ENCODE results near the gene DCHS2. TPM values are rescaled to one million over a fixed set of nuclear protein-coding genes. Genes with fewer than 3 reads are reported as not detected.

The DCHS2 gene
- total RNA-seq, 2 donors from 2014 or later: 0.13 to 0.24 TPM

DNA sequence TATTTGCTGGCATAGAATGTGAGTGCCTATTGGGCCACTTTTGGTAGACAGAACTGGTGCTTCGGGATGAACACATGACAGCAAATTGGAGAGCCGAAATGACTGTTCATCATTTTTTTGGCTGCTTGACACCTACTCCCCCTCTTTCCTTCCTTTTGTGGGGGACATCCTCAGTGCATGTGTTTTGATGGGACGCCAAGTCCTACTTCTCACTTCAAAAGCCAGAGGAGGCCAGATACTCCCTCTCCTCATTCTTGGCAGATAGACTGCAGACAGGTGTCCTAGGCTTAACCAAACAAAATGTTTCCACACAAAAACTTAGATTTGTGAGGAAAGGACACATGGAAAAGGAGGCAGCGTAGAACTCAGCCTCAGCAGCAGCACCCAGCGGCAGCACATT lies 62.4 kb downstream of the DCHS2 start:
- peaks cover 2% of the 10 kb centered on the region for H3K27me3 Mint-ChIP-seq (ENCODE audit: insufficient read depth)
- TF ChIP-seq, protein P1, sequence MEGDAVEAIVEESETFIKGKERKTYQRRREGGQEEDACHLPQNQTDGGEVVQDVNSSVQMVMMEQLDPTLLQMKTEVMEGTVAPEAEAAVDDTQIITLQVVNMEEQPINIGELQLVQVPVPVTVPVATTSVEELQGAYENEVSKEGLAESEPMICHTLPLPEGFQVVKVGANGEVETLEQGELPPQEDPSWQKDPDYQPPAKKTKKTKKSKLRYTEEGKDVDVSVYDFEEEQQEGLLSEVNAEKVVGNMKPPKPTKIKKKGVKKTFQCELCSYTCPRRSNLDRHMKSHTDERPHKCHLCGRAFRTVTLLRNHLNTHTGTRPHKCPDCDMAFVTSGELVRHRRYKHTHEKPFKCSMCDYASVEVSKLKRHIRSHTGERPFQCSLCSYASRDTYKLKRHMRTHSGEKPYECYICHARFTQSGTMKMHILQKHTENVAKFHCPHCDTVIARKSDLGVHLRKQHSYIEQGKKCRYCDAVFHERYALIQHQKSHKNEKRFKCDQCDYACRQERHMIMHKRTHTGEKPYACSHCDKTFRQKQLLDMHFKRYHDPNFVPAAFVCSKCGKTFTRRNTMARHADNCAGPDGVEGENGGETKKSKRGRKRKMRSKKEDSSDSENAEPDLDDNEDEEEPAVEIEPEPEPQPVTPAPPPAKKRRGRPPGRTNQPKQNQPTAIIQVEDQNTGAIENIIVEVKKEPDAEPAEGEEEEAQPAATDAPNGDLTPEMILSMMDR (conservative IDR thresholded peaks at IDR 0.05): no peak
- H3K4me3 Mint-ChIP-seq: no peak overlapping the region
- DNase-seq: no peak
- no peaks in the 10 kb centered on the region for H3K9me3 ChIP-seq (ENCODE audit: control insufficient read depth, low read length)
- no peaks in the 10 kb centered on the region for H3K9me3 Mint-ChIP-seq
- H3K27me3 ChIP-seq (ENCODE audit: control insufficient read depth, insufficient read depth, low read length, poor library complexity, severe bottlenecking): peaks cover 13% of the 10 kb centered on the region
- H3K4me1 ChIP-seq (ENCODE audit: control insufficient read depth, insufficient read depth, low read length): no peaks in the 10 kb centered on the region
- 92 to 100% methylated on average over 3 to 5 of the region's 5 CpGs for WGBS, 2 experiments (ENCODE audit: insufficient coverage in 1 of 2, insufficient read length in 1 of 2)
- no peak overlapping the region for H3K27ac ChIP-seq (ENCODE audit: low read depth, low read length)
- no peaks in the 10 kb centered on the region for H3K36me3 ChIP-seq (ENCODE audit: control insufficient read depth, insufficient read depth, low read length)
- no peak overlapping the region for H3K9ac ChIP-seq (ENCODE audit: extremely low read depth, low read length, poor library complexity, severe bottlenecking)
- no peak overlapping the region for H3K4me3 ChIP-seq (ENCODE audit: low read length)
- no peak overlapping the region for H3K27ac Mint-ChIP-seq
- H3K4me1 Mint-ChIP-seq: no peaks in the 10 kb centered on the region
- no peaks in the 10 kb centered on the region for H3K36me3 Mint-ChIP-seq (ENCODE audit: low read depth)

DNA sequence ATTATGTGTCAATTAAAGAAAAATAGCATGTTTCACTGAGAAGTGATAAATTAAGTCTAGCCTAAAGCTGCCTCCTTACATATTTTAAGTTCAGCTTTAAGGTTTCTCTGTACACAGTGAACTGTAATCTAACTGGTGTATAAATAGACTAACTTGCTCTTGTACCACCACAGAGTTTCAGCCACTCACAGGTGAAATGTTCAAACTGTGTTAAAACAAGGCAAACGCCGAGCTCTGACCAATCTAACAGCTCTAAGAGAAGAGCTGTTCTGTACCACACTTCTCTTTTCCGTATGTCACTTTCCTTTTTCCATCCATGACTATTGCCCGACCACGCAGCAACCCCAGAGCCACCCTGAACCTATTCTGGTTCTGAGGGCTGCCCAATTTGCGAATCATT lies 64.5 kb downstream of the DCHS2 start:
- peaks cover 18% of the 10 kb centered on the region for H3K27me3 ChIP-seq (ENCODE audit: control insufficient read depth, insufficient read depth, low read length, poor library complexity, severe bottlenecking)
- no peaks in the 10 kb centered on the region for H3K36me3 Mint-ChIP-seq (ENCODE audit: low read depth)
- peaks cover 2% of the 10 kb centered on the region for H3K27me3 Mint-ChIP-seq (ENCODE audit: insufficient read depth)
- H3K27ac Mint-ChIP-seq: no peak overlapping the region
- DNase-seq: no peak
- H3K27ac ChIP-seq (ENCODE audit: low read depth, low read length): no peak overlapping the region
- no peak overlapping the region for H3K4me3 Mint-ChIP-seq
- H3K9me3 ChIP-seq (ENCODE audit: control insufficient read depth, low read length): no peaks in the 10 kb centered on the region
- no peak overlapping the region for H3K4me3 ChIP-seq (ENCODE audit: low read length)
- WGBS, 2 experiments (ENCODE audit: insufficient coverage in 1 of 2, insufficient read length in 1 of 2): 88 to 94% methylated on average over 5 to 6 of the region's 6 CpGs
- no peaks in the 10 kb centered on the region for H3K4me1 Mint-ChIP-seq
- no peaks in the 10 kb centered on the region for H3K9me3 Mint-ChIP-seq
- no peaks in the 10 kb centered on the region for H3K4me1 ChIP-seq (ENCODE audit: control insufficient read depth, insufficient read depth, low read length)
- no peak overlapping the region for H3K9ac ChIP-seq (ENCODE audit: extremely low read depth, low read length, poor library complexity, severe bottlenecking)
- TF ChIP-seq, protein P1 (conservative IDR thresholded peaks at IDR 0.05): no peak
- no peaks in the 10 kb centered on the region for H3K36me3 ChIP-seq (ENCODE audit: control insufficient read depth, insufficient read depth, low read length)

DNA sequence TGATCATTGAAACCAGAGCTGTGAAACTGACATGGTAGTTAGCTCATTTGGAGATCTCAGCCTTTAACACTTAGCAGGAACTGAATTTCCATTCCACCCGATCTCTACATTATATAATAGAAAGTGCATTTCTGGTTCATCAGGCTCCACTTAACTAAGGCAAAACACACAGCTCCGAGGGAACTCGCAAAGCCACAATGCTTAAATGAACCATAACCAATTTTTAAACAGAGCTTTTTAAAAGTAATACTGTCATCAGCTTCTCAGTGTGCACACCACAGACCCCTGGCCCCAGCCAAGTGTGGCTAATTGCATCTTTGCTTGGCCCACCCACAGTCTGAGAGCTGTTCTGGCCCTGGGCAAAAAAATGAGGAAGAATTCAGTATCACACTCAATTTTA lies 66.1 kb downstream of the DCHS2 start:
- Mint-ChIP-seq H3K4me3 (no peak overlapping the region), H3K9me3 (no peaks in the 10 kb centered on the region), H3K27ac (no peak overlapping the region), H3K36me3 (ENCODE audit: low read depth) (no peaks in the 10 kb centered on the region), H3K4me1 (no peaks in the 10 kb centered on the region), H3K27me3 (ENCODE audit: insufficient read depth) (peaks cover 5% of the 10 kb centered on the region)
- Histone ChIP-seq H3K36me3 (ENCODE audit: control insufficient read depth, insufficient read depth, low read length) (no peaks in the 10 kb centered on the region), H3K9me3 (ENCODE audit: control insufficient read depth, low read length) (no peaks in the 10 kb centered on the region), H3K4me1 (ENCODE audit: control insufficient read depth, insufficient read depth, low read length) (no peaks in the 10 kb centered on the region), H3K9ac (ENCODE audit: extremely low read depth, low read length, poor library complexity, severe bottlenecking) (no peak overlapping the region), H3K27me3 (ENCODE audit: control insufficient read depth, insufficient read depth, low read length, poor library complexity, severe bottlenecking) (peaks cover 18% of the 10 kb centered on the region), H3K4me3 (ENCODE audit: low read length) (no peak overlapping the region), H3K27ac (ENCODE audit: low read depth, low read length) (no peak overlapping the region)
- WGBS, 2 experiments (ENCODE audit: insufficient coverage in 1 of 2, insufficient read length in 1 of 2): 90% methylated on average over 3 of the region's 3 CpGs; no CpG with 5 or more reads in 1 of the 2 experiments
- TF ChIP-seq, protein P1 (conservative IDR thresholded peaks at IDR 0.05): no peak
- DNase-seq: no peak
